ENCODE results near the gene ZNF157. TPM values are rescaled to one million over a fixed set of nuclear protein-coding genes. Genes with fewer than 3 reads are reported as not detected.

Gene ZNF157
- total RNA-seq, 1 experiment from 2014 or later, result 0.81 TPM

DNA sequence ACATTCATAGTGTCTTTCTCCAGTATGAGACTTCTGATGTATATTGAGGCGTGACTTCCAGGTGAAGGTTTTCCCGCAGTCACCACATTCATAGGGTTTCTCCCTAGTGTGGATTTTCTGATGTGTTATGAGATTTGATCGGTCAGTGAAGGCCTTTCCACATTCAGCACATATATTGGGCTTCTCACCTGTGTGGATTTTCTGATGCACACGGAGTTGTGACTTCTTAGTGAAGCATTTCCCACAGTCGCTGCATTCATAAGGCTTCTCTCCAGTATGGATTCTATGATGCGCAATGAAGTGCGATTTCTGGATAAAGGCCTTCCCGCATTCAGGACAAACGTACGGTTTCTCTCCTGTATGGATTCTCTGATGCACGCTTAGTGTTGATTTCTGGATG lies 77.2 kb downstream of the ZNF157 start:
- no peaks in the 10 kb centered on the region for H4K20me1 ChIP-seq (ENCODE audit: control insufficient read depth, insufficient read depth, insufficient read length)
- DNase-seq, result no peak
- H2BK5ac ChIP-seq (ENCODE audit: insufficient read length, low read length), result no peak overlapping the region
- H3K79me1 ChIP-seq (ENCODE audit: insufficient read depth, low read depth, low read length, poor library complexity, severe bottlenecking), result no peaks in the 10 kb centered on the region
- no peaks in the 10 kb centered on the region for H3K27me3 Mint-ChIP-seq (ENCODE audit: low read depth)
- H3K4me1 ChIP-seq (ENCODE audit: insufficient read depth, low read length), result no peaks in the 10 kb centered on the region
- no peak overlapping the region for H4K8ac ChIP-seq (replicated peaks; ENCODE audit: insufficient read length, low read depth, low read length)
- H3K36me3 Mint-ChIP-seq (ENCODE audit: insufficient read depth in 1 of 3, low read depth in 3 of 3), result peaks cover 52 to 54% (median 53%) of the 10 kb centered on the region in 3 experiments
- no peak overlapping the region for H3K27ac Mint-ChIP-seq
- H2BK15ac ChIP-seq (ENCODE audit: low read depth, low read length), result no peak overlapping the region
- H3K23me2 ChIP-seq (ENCODE audit: insufficient read length, low read depth, low read length, poor library complexity, severe bottlenecking), result no peaks in the 10 kb centered on the region
- H3K14ac ChIP-seq (ENCODE audit: insufficient read depth, low read length), result no peak overlapping the region
- no peaks in the 10 kb centered on the region for H3K79me2 ChIP-seq (ENCODE audit: insufficient read depth, low read length)
- H2BK12ac ChIP-seq (ENCODE audit: insufficient read length, low read depth, low read length), result no peak overlapping the region
- no peak overlapping the region for H3K56ac ChIP-seq (ENCODE audit: insufficient read length, low read depth, low read length)
- H4K5ac ChIP-seq (ENCODE audit: insufficient read length, low read depth, low read length), result no peak overlapping the region
- no peak overlapping the region for H4K91ac ChIP-seq (ENCODE audit: insufficient read length, low read depth, low read length)
- peaks cover 66% of the 10 kb centered on the region for H3K9me3 ChIP-seq (ENCODE audit: control insufficient read depth, low read depth, low read length)
- WGBS (ENCODE audit: extremely low coverage, insufficient read length, low lambda C conversion rate), result no CpG with 5 or more reads among the region's 11 CpGs
- no peaks in the 10 kb centered on the region for H3K27me3 ChIP-seq (ENCODE audit: insufficient read depth, low read length)
- H2AFZ ChIP-seq (ENCODE audit: low read length), result no peak overlapping the region
- no peak overlapping the region for H3K18ac ChIP-seq (ENCODE audit: insufficient read length, low read depth, low read length)
- no peak overlapping the region for H3K27ac ChIP-seq (ENCODE audit: insufficient read length, low read depth, low read length)
- H3K9ac ChIP-seq (ENCODE audit: extremely low read depth, insufficient read length, low read length), result no peak overlapping the region
- no peak overlapping the region for H3K23ac ChIP-seq (ENCODE audit: insufficient read length, low read depth, low read length)
- H3T11ph ChIP-seq (ENCODE audit: low read length), result no peak overlapping the region
- H3K4ac ChIP-seq (ENCODE audit: low read depth, low read length), result no peak overlapping the region
- no peak overlapping the region; a peak in 1 of 5 replicates for H3K4me3 Mint-ChIP-seq
- no peak overlapping the region for H3K4me2 ChIP-seq (ENCODE audit: insufficient read depth, insufficient read length, low read length)
- no peak overlapping the region for H2BK20ac ChIP-seq (ENCODE audit: low read depth, low read length, poor library complexity, severe bottlenecking)
- H2BK120ac ChIP-seq (ENCODE audit: low read depth, low read length, poor library complexity, severe bottlenecking), result no peak overlapping the region
- no peaks in the 10 kb centered on the region for H3K4me1 Mint-ChIP-seq
- peaks cover 84 to 89% of the 10 kb centered on the region in 2 experiments for H3K9me3 Mint-ChIP-seq
- H2AK5ac ChIP-seq (ENCODE audit: insufficient read length, low read length), result no peak overlapping the region
- TF ChIP-seq, protein P1, sequence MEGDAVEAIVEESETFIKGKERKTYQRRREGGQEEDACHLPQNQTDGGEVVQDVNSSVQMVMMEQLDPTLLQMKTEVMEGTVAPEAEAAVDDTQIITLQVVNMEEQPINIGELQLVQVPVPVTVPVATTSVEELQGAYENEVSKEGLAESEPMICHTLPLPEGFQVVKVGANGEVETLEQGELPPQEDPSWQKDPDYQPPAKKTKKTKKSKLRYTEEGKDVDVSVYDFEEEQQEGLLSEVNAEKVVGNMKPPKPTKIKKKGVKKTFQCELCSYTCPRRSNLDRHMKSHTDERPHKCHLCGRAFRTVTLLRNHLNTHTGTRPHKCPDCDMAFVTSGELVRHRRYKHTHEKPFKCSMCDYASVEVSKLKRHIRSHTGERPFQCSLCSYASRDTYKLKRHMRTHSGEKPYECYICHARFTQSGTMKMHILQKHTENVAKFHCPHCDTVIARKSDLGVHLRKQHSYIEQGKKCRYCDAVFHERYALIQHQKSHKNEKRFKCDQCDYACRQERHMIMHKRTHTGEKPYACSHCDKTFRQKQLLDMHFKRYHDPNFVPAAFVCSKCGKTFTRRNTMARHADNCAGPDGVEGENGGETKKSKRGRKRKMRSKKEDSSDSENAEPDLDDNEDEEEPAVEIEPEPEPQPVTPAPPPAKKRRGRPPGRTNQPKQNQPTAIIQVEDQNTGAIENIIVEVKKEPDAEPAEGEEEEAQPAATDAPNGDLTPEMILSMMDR (conservative IDR thresholded peaks at IDR 0.05), result no peak
